H1 (cell line): Measurements from ENCODE around the gene RAP2A. TPM values are rescaled to one million over a fixed set of nuclear protein-coding genes. Genes with fewer than 3 reads are reported as not detected.

Experiments used
- polyA plus RNA-seq, 7 experiments: library from polyadenylated mRNA; depleted of rRNA in 3 of 7; stranded (reverse) in 5 of 7; unstranded in 2 of 7; fragments of >200 nt in 5 of 7; fragments of 200-250 nt in 2 of 7; gene quantifications; 1 replicate in 5 of 7; 2 replicates in 1 of 7; 4 replicates in 1 of 7; pipeline versions ENCODE4 v1.2.1 to v1.2.3, GENCODE V29; 2011 to 2013; ENCODE audit warnings: missing spikeins in 2 of 7, mixed read lengths in 2 of 7
- total RNA-seq: library from RNA; stranded (reverse); fragmentation: NEBNext Ultra II Directional; extraction: Animal tissue kit (Norgen Biotek cat#: 25700); gene quantifications from 2 replicates; pipeline ENCODE4 v1.2.1, GENCODE V29; 2021
- TF ChIP-seq, protein P1 (sequence below): fragments of 300-600 bp; sonication (generic); IDR thresholded peaks from 2 replicates; pipeline ENCODE4 v1.7.1; 2012; ENCODE audit warnings: low read length, moderate library complexity, mild to moderate bottlenecking, inconsistent platforms; ENCODE audit not compliant: insufficient replicate concordance

RAP2A gene
- total and polyA plus RNA-seq, 2 of the 8 experiments (the other 6 are each of a cell fraction or from before 2014, with no cell fraction given), result 8.4 to 43.4 TPM

DNA sequence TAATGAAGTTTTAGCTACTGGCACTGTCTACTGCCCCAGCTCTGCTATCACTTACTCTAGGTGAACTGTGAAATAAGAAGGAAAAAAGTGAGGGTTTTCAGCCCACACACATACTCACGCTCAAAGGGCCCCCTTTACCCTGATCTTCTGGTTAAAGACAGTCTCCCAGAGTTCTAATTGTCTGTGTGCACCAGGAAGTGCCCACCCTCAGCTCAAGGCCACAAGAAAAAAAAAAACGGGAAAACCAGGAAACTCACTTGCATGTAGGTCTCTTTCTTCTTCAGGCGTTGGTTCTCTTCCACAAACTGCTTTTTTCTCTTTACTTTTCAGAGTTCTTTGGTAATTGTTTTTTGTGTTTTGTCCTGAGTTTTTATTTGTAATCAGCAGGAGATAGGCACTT lies 22.1 kb downstream of the RAP2A start (continued):
- TF ChIP-seq, protein P1, sequence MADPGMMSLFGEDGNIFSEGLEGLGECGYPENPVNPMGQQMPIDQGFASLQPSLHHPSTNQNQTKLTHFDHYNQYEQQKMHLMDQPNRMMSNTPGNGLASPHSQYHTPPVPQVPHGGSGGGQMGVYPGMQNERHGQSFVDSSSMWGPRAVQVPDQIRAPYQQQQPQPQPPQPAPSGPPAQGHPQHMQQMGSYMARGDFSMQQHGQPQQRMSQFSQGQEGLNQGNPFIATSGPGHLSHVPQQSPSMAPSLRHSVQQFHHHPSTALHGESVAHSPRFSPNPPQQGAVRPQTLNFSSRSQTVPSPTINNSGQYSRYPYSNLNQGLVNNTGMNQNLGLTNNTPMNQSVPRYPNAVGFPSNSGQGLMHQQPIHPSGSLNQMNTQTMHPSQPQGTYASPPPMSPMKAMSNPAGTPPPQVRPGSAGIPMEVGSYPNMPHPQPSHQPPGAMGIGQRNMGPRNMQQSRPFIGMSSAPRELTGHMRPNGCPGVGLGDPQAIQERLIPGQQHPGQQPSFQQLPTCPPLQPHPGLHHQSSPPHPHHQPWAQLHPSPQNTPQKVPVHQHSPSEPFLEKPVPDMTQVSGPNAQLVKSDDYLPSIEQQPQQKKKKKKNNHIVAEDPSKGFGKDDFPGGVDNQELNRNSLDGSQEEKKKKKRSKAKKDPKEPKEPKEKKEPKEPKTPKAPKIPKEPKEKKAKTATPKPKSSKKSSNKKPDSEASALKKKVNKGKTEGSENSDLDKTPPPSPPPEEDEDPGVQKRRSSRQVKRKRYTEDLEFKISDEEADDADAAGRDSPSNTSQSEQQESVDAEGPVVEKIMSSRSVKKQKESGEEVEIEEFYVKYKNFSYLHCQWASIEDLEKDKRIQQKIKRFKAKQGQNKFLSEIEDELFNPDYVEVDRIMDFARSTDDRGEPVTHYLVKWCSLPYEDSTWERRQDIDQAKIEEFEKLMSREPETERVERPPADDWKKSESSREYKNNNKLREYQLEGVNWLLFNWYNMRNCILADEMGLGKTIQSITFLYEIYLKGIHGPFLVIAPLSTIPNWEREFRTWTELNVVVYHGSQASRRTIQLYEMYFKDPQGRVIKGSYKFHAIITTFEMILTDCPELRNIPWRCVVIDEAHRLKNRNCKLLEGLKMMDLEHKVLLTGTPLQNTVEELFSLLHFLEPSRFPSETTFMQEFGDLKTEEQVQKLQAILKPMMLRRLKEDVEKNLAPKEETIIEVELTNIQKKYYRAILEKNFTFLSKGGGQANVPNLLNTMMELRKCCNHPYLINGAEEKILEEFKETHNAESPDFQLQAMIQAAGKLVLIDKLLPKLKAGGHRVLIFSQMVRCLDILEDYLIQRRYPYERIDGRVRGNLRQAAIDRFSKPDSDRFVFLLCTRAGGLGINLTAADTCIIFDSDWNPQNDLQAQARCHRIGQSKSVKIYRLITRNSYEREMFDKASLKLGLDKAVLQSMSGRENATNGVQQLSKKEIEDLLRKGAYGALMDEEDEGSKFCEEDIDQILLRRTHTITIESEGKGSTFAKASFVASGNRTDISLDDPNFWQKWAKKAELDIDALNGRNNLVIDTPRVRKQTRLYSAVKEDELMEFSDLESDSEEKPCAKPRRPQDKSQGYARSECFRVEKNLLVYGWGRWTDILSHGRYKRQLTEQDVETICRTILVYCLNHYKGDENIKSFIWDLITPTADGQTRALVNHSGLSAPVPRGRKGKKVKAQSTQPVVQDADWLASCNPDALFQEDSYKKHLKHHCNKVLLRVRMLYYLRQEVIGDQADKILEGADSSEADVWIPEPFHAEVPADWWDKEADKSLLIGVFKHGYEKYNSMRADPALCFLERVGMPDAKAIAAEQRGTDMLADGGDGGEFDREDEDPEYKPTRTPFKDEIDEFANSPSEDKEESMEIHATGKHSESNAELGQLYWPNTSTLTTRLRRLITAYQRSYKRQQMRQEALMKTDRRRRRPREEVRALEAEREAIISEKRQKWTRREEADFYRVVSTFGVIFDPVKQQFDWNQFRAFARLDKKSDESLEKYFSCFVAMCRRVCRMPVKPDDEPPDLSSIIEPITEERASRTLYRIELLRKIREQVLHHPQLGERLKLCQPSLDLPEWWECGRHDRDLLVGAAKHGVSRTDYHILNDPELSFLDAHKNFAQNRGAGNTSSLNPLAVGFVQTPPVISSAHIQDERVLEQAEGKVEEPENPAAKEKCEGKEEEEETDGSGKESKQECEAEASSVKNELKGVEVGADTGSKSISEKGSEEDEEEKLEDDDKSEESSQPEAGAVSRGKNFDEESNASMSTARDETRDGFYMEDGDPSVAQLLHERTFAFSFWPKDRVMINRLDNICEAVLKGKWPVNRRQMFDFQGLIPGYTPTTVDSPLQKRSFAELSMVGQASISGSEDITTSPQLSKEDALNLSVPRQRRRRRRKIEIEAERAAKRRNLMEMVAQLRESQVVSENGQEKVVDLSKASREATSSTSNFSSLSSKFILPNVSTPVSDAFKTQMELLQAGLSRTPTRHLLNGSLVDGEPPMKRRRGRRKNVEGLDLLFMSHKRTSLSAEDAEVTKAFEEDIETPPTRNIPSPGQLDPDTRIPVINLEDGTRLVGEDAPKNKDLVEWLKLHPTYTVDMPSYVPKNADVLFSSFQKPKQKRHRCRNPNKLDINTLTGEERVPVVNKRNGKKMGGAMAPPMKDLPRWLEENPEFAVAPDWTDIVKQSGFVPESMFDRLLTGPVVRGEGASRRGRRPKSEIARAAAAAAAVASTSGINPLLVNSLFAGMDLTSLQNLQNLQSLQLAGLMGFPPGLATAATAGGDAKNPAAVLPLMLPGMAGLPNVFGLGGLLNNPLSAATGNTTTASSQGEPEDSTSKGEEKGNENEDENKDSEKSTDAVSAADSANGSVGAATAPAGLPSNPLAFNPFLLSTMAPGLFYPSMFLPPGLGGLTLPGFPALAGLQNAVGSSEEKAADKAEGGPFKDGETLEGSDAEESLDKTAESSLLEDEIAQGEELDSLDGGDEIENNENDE, result no peak
- TF ChIP-seq, all 59 proteins: peak for 0
